Measurements from ENCODE around the gene SLC1A6. TPM values are rescaled to one million over a fixed set of nuclear protein-coding genes. Genes with fewer than 3 reads are reported as not detected.

Gene SLC1A6
- total and polyA plus RNA-seq, 2 donors (not counting 1 experiment from before 2014, with no cell fraction given) = not detected

GRCh38 chr19:14968247-14968646 is 11.4 kb downstream of the SLC1A6 start:
- no peaks in the 10 kb centered on the region for H3K79me2 ChIP-seq (ENCODE audit: control insufficient read depth, insufficient read depth, low read length)
- H3K27ac ChIP-seq (ENCODE audit: insufficient read depth, low read length) = no peak overlapping the region
- H4K20me1 ChIP-seq (ENCODE audit: control insufficient read depth, extremely low read depth, insufficient read depth, low read length) = no peaks in the 10 kb centered on the region
- no peaks in the 10 kb centered on the region for H3K36me3 ChIP-seq (ENCODE audit: control insufficient read depth, insufficient read depth, low read length)
- no peak overlapping the region for H3K4me2 ChIP-seq (ENCODE audit: extremely low read depth, insufficient read depth, low read length)
- no peak overlapping the region for H3K9ac ChIP-seq (ENCODE audit: insufficient read depth, low read length)
- H3K4me1 ChIP-seq (ENCODE audit: control insufficient read depth, extremely low read depth, insufficient read depth, low read length) = no peaks in the 10 kb centered on the region
- TF ChIP-seq, protein P1, sequence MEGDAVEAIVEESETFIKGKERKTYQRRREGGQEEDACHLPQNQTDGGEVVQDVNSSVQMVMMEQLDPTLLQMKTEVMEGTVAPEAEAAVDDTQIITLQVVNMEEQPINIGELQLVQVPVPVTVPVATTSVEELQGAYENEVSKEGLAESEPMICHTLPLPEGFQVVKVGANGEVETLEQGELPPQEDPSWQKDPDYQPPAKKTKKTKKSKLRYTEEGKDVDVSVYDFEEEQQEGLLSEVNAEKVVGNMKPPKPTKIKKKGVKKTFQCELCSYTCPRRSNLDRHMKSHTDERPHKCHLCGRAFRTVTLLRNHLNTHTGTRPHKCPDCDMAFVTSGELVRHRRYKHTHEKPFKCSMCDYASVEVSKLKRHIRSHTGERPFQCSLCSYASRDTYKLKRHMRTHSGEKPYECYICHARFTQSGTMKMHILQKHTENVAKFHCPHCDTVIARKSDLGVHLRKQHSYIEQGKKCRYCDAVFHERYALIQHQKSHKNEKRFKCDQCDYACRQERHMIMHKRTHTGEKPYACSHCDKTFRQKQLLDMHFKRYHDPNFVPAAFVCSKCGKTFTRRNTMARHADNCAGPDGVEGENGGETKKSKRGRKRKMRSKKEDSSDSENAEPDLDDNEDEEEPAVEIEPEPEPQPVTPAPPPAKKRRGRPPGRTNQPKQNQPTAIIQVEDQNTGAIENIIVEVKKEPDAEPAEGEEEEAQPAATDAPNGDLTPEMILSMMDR (conservative IDR thresholded peaks at IDR 0.05 in 1 of 2, IDR thresholded peaks at IDR 0.05 in 1 of 2; ENCODE audit: low read depth in 1 of 2, low read length in 2 of 2) = no peak
- TF ChIP-seq EZH2 (IDR thresholded peaks at IDR 0.05; ENCODE audit: low read length, missing control alignments) = no peak
- H2AFZ ChIP-seq (ENCODE audit: low read length) = no peak overlapping the region
- H3K27me3 ChIP-seq (ENCODE audit: control insufficient read depth, insufficient read depth, low read length) = no peaks in the 10 kb centered on the region
- no peak overlapping the region for H3K4me3 ChIP-seq (replicated peaks in 1 of 4; ENCODE audit: control extremely low read depth in 1 of 4, insufficient read depth in 1 of 4, low read depth in 3 of 4, low read length in 4 of 4)
- no peak for DNase-seq (ENCODE audit: low read depth in 2 of 2)
- no peaks in the 10 kb centered on the region for H3K9me3 ChIP-seq (ENCODE audit: control insufficient read depth, insufficient read depth, low read depth, low read length)

DNA sequence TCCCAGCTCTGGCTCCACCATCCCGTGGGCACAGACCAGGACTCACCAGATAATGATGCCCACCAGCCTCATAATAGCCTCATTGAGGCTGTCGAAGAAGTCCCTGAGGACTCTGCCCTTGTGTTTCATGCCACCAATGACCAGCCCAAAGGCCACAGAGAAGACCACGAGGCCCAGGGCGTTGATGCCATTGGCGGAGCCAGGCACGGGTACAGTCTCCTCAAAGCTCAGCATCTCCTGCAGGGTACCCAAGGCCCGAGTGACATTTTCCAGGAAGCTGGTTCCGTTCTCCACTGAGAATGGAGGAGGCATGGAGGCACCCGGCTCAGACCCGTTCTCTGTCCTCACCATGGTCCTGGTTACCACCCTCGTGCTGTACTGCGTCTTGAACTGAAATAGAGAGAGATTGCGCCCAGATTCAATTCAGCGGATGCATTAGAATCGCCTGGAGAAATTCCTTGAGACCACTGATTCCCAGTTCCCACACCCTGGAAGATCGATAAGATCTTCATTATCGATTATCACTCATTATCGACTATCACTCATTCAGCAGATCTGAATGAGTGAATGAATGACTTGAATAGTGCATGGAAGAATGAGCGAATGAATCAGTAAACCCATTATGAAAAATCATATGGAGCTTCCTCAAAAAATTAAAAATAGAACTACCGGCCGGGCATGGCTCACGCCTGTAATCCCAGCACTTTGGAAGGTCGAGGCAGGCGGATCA is 17.5 kb downstream of the SLC1A6 start:
- Histone ChIP-seq H3K4me2 (ENCODE audit: extremely low read depth, insufficient read depth, low read length) (no peak overlapping the region), H3K79me2 (ENCODE audit: control insufficient read depth, insufficient read depth, low read length) (no peaks in the 10 kb centered on the region), H3K36me3 (ENCODE audit: control insufficient read depth, insufficient read depth, low read length) (no peaks in the 10 kb centered on the region), H3K4me1 (ENCODE audit: control insufficient read depth, extremely low read depth, insufficient read depth, low read length) (no peaks in the 10 kb centered on the region), H3K27me3 (ENCODE audit: control insufficient read depth, insufficient read depth, low read length) (no peaks in the 10 kb centered on the region), H3K27ac (ENCODE audit: insufficient read depth, low read length) (no peak overlapping the region), H2AFZ (ENCODE audit: low read length) (no peak overlapping the region), H3K4me3 (replicated peaks in 1 of 4; ENCODE audit: control extremely low read depth in 1 of 4, insufficient read depth in 1 of 4, low read depth in 3 of 4, low read length in 4 of 4) (no peak overlapping the region), H3K9ac (ENCODE audit: insufficient read depth, low read length) (no peak overlapping the region), H4K20me1 (ENCODE audit: control insufficient read depth, extremely low read depth, insufficient read depth, low read length) (no peaks in the 10 kb centered on the region), H3K9me3 (ENCODE audit: control insufficient read depth, insufficient read depth, low read depth, low read length) (no peaks in the 10 kb centered on the region)
- DNase-seq (ENCODE audit: low read depth in 2 of 2) = no peak
- TF ChIP-seq, protein P1 (conservative IDR thresholded peaks at IDR 0.05 in 1 of 2, IDR thresholded peaks at IDR 0.05 in 1 of 2; ENCODE audit: low read depth in 1 of 2, low read length in 2 of 2) = no peak
- no peak for TF ChIP-seq EZH2 (IDR thresholded peaks at IDR 0.05; ENCODE audit: low read length, missing control alignments)

DNA sequence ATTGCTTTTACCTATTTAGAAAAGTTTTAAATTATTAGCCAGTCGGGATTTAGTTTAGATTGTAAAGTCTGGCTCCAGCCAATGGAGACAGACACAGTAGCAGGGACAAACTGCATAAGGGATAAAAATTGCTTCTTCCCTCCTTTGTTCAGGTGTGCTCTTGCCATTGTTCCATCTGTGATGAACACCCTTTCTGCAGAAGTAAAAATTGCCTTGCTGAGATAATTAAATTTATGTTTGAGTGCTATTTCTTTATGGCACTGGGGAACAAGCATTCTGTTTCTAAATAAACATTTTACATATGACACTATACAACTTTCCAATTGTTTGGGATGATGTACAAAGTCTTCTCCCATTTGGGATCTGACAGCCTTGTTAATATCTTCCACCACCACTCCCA is 20.4 kb downstream of the SLC1A6 start:
- Histone ChIP-seq H3K4me2 (ENCODE audit: extremely low read depth, insufficient read depth, low read length) (no peak overlapping the region), H3K27ac (ENCODE audit: insufficient read depth, low read length) (no peak overlapping the region), H3K27me3 (ENCODE audit: control insufficient read depth, insufficient read depth, low read length) (no peaks in the 10 kb centered on the region), H3K79me2 (ENCODE audit: control insufficient read depth, insufficient read depth, low read length) (no peaks in the 10 kb centered on the region), H3K9ac (ENCODE audit: insufficient read depth, low read length) (no peak overlapping the region), H2AFZ (ENCODE audit: low read length) (no peak overlapping the region), H3K9me3 (ENCODE audit: control insufficient read depth, insufficient read depth, low read depth, low read length) (no peaks in the 10 kb centered on the region), H3K36me3 (ENCODE audit: control insufficient read depth, insufficient read depth, low read length) (no peaks in the 10 kb centered on the region), H3K4me3 (replicated peaks in 1 of 4; ENCODE audit: control extremely low read depth in 1 of 4, insufficient read depth in 1 of 4, low read depth in 3 of 4, low read length in 4 of 4) (no peak overlapping the region), H3K4me1 (ENCODE audit: control insufficient read depth, extremely low read depth, insufficient read depth, low read length) (no peaks in the 10 kb centered on the region), H4K20me1 (ENCODE audit: control insufficient read depth, extremely low read depth, insufficient read depth, low read length) (no peaks in the 10 kb centered on the region)
- TF ChIP-seq EZH2 (IDR thresholded peaks at IDR 0.05; ENCODE audit: low read length, missing control alignments) = no peak
- TF ChIP-seq, protein P1 (conservative IDR thresholded peaks at IDR 0.05 in 1 of 2, IDR thresholded peaks at IDR 0.05 in 1 of 2; ENCODE audit: low read depth in 1 of 2, low read length in 2 of 2) = no peak
- DNase-seq (ENCODE audit: low read depth in 2 of 2) = no peak
